IPS-NIHi7 (cell line): ENCODE results near the gene ELP4.

ENCODE experiments used
- DNase-seq: peaks from one replicate; pipeline ENCODE4 v3.0.0; 2012; ENCODE audit warnings: mixed read lengths; ENCODE audit errors: extremely low spot score

ELP4 gene

GRCh38 chr11:31772412-31772811 lies 262.8 kb downstream of the ELP4 start:
- DNase-seq: no peak

GRCh38 chr11:31779374-31779791 lies 269.8 kb downstream of the ELP4 start:
- DNase-seq: no peak

- no peak for DNase-seq
Measured at GRCh38 chr11:31780078-31780477, 270.5 kb downstream of the ELP4 start.

GRCh38 chr11:31780480-31780971 lies 271.0 kb downstream of the ELP4 start:
- no peak for DNase-seq

- DNase-seq: no peak
Measured at GRCh38 chr11:31782257-31782656, 272.7 kb downstream of the ELP4 start.

- DNase-seq: no peak
Measured at GRCh38 chr11:31783252-31783651, 273.7 kb downstream of the ELP4 start.

- DNase-seq: no peak
Measured at GRCh38 chr11:31784611-31785010, 275.0 kb downstream of the ELP4 start.

GRCh38 chr11:31786996-31787685 lies 277.6 kb downstream of the ELP4 start:
- no peak for DNase-seq

- no peak for DNase-seq
Measured at GRCh38 chr11:31788085-31788484, 278.5 kb downstream of the ELP4 start.

- no peak for DNase-seq
Measured at GRCh38 chr11:31790649-31791048, 281.1 kb downstream of the ELP4 start.

GRCh38 chr11:31792036-31792435 lies 282.5 kb downstream of the ELP4 start:
- no peak for DNase-seq

GRCh38 chr11:31792456-31792855 lies 282.9 kb downstream of the ELP4 start:
- DNase-seq: no peak

- no peak for DNase-seq
Measured at GRCh38 chr11:31793264-31793663, 283.7 kb downstream of the ELP4 start.

GRCh38 chr11:31794548-31794947 lies 285.0 kb downstream of the ELP4 start:
- no peak for DNase-seq

- DNase-seq: no peak
Measured at GRCh38 chr11:31795706-31796498, 286.3 kb downstream of the ELP4 start.

GRCh38 chr11:31796499-31797189 lies 287.1 kb downstream of the ELP4 start:
- no peak for DNase-seq

- DNase-seq: no peak
Measured at GRCh38 chr11:31797190-31798056, 287.9 kb downstream of the ELP4 start.

- no peak for DNase-seq
Measured at GRCh38 chr11:31798057-31798553, 288.5 kb downstream of the ELP4 start.

- peak; percentile 78 for DNase-seq
Measured at GRCh38 chr11:31798554-31799434, 289.2 kb downstream of the ELP4 start.
